ENCODE results near the gene LDLRAP1. TPM values are rescaled to one million over a fixed set of nuclear protein-coding genes. Genes with fewer than 3 reads are reported as not detected.
A peak's percentile ranks its signal among the peaks of the same experiment; 100 is the strongest.

The LDLRAP1 gene
- total and polyA plus RNA-seq, 9 of the 15 experiments (the other 6 are each of a cell fraction or from before 2014, with no cell fraction given) = 0.56 to 29.6 (median 16.2) TPM

DNA sequence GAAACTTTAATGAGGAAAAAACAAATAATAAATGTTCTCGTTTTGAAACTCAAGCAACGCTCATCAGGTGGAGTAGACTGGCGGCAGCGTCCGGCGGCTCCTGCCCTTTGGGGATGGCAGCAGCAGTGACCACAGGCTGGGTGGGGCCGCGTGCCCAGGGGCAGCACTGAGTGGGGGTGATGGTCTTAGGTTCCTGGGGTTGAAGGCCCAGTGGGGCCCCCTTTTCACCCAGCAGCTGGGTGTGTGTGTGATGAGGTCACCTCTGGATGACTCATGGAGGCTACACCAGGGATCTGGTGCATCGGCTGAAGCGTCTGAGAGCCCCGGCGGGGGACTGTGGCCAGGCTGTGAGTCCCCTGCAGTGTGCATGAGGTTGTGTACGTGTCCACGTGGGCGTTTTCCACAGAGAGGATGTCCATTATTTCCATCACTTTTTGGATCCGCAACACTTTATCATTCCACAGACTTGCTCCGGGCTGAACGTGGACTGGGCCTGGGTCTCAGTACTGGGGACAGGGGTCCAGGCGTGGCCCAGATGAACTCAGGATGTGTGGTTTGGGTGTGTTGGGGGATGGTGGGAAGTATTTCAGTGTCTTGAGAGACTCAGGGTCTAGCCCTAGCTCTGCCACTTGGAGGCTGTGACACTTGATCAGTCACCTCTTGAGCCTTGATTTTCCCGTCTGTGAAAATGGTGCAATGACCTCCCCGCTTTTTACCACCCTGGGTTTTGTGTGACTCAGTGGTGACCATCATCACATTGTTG lies 25.6 kb downstream of the LDLRAP1 start (continued):
- no peak; the same call in 1 of the 2 replicates for TF ChIP-seq ZNF609 (CRISPR knock-in tag; IDR thresholded peaks at IDR 0.05; ENCODE audit: borderline replicate concordance)
- TF ChIP-seq BCOR (IDR thresholded peaks at IDR 0.05) = 0 out of 2 replicates have a peak, but pooled peaks have one; percentile 11
- TF ChIP-seq ZNF41 (CRISPR knock-in tag; conservative IDR thresholded peaks at IDR 0.05) = no peak
- TF ChIP-seq HMG20A (CRISPR knock-in tag; conservative IDR thresholded peaks at IDR 0.05) = no peak
- peak; percentile 48; the same call in 1 of the 2 replicates for TF ChIP-seq BHLHE40 (IDR thresholded peaks at IDR 0.05; ENCODE audit: low read length)
- TF ChIP-seq CREM (IDR thresholded peaks at IDR 0.05; ENCODE audit: low read depth) = peak; percentile 48; the same call in 1 of the 2 replicates
- no peak for TF ChIP-seq TEAD2 (tag; IDR thresholded peaks at IDR 0.05)
- TF ChIP-seq MEF2A (IDR thresholded peaks at IDR 0.05; ENCODE audit: control insufficient read depth, low read depth, low read length) = no peak
- TF ChIP-seq, protein P1, sequence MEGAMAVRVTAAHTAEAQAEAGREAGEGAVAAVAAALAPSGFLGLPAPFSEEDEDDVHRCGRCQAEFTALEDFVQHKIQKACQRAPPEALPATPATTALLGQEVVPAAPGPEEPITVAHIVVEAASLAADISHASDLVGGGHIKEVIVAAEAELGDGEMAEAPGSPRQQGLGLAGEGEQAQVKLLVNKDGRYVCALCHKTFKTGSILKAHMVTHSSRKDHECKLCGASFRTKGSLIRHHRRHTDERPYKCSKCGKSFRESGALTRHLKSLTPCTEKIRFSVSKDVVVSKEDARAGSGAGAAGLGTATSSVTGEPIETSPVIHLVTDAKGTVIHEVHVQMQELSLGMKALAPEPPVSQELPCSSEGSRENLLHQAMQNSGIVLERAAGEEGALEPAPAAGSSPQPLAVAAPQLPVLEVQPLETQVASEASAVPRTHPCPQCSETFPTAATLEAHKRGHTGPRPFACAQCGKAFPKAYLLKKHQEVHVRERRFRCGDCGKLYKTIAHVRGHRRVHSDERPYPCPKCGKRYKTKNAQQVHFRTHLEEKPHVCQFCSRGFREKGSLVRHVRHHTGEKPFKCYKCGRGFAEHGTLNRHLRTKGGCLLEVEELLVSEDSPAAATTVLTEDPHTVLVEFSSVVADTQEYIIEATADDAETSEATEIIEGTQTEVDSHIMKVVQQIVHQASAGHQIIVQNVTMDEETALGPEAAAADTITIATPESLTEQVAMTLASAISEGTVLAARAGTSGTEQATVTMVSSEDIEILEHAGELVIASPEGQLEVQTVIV (CRISPR knock-in tag; IDR thresholded peaks at IDR 0.05; ENCODE audit: borderline replicate concordance) = no peak
- 0 out of 2 replicates have a peak, but pooled peaks have one; percentile 22 for TF ChIP-seq RUNX1 (IDR thresholded peaks at IDR 0.05; ENCODE audit: low read depth)
- TF ChIP-seq EGR1 (conservative IDR thresholded peaks at IDR 0.05) = peak; percentile 85
- TF ChIP-seq MYNN (IDR thresholded peaks at IDR 0.05) = peak; percentile 58; the same call in 1 of the 2 replicates
- no peak for TF ChIP-seq MYNN (CRISPR knock-in tag; IDR thresholded peaks at IDR 0.05)
- TF ChIP-seq RB1 (IDR thresholded peaks at IDR 0.05; ENCODE audit: low read depth) = no peak
- no peak for TF ChIP-seq ATF1 (CRISPR knock-in tag; IDR thresholded peaks at IDR 0.05)
- TF ChIP-seq ATF1 (tag; IDR thresholded peaks at IDR 0.05) = peak; percentile 30; the same call in 1 of the 2 replicates
- TF ChIP-seq, protein P2, sequence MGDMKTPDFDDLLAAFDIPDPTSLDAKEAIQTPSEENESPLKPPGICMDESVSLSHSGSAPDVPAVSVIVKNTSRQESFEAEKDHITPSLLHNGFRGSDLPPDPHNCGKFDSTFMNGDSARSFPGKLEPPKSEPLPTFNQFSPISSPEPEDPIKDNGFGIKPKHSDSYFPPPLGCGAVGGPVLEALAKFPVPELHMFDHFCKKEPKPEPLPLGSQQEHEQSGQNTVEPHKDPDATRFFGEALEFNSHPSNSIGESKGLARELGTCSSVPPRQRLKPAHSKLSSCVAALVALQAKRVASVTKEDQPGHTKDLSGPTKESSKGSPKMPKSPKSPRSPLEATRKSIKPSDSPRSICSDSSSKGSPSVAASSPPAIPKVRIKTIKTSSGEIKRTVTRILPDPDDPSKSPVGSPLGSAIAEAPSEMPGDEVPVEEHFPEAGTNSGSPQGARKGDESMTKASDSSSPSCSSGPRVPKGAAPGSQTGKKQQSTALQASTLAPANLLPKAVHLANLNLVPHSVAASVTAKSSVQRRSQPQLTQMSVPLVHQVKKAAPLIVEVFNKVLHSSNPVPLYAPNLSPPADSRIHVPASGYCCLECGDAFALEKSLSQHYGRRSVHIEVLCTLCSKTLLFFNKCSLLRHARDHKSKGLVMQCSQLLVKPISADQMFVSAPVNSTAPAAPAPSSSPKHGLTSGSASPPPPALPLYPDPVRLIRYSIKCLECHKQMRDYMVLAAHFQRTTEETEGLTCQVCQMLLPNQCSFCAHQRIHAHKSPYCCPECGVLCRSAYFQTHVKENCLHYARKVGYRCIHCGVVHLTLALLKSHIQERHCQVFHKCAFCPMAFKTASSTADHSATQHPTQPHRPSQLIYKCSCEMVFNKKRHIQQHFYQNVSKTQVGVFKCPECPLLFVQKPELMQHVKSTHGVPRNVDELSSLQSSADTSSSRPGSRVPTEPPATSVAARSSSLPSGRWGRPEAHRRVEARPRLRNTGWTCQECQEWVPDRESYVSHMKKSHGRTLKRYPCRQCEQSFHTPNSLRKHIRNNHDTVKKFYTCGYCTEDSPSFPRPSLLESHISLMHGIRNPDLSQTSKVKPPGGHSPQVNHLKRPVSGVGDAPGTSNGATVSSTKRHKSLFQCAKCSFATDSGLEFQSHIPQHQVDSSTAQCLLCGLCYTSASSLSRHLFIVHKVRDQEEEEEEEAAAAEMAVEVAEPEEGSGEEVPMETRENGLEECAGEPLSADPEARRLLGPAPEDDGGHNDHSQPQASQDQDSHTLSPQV (IDR thresholded peaks at IDR 0.05) = 0 out of 2 replicates have a peak, but pooled peaks have one; percentile 28

Data from K562 (cell line).